ENCODE measurements around the gene RGL1.

The RGL1 gene

DNA sequence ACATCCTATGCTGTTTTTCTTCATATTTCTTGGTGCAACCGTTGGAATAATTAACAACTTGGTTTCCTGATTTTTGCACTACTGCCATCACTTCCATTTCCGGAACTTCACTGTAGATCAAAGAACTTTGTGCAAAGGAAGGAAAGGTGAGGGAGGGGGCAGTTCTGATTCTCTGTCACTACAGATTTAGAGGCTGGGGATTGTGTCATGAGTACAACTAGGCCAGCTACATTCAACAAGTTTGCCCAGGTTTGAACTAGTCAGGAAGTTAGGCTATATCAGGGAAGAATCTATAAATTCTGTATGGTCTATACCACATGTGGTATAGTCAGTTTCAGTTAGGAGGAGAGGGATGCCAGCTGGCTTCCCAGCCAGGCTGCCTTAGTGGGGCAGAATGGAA, 84.2 kb downstream of the RGL1 start:
- DNase-seq (ENCODE audit: low spot score): no peak

- DNase-seq (ENCODE audit: low spot score): no peak
Measured at GRCh38 chr1:183891158-183891856, 86.4 kb downstream of the RGL1 start.

GRCh38 chr1:183892351-183892793, 87.5 kb downstream of the RGL1 start:
- no peak for DNase-seq (ENCODE audit: low spot score)

- no peak for DNase-seq (ENCODE audit: low spot score)
Measured at GRCh38 chr1:183893561-183894289, 88.8 kb downstream of the RGL1 start.

- no peak for DNase-seq (ENCODE audit: low spot score)
Measured at GRCh38 chr1:183894290-183894565, 89.3 kb downstream of the RGL1 start.

GRCh38 chr1:183896466-183897048, 91.6 kb downstream of the RGL1 start:
- DNase-seq (ENCODE audit: low spot score): no peak

- DNase-seq (ENCODE audit: low spot score): no peak
Measured at GRCh38 chr1:183898001-183898396, 93.1 kb downstream of the RGL1 start.

GRCh38 chr1:183898610-183899009, 93.7 kb downstream of the RGL1 start:
- no peak for DNase-seq (ENCODE audit: low spot score)

GRCh38 chr1:183901748-183902330, 96.9 kb downstream of the RGL1 start:
- DNase-seq (ENCODE audit: low spot score): no peak

DNA sequence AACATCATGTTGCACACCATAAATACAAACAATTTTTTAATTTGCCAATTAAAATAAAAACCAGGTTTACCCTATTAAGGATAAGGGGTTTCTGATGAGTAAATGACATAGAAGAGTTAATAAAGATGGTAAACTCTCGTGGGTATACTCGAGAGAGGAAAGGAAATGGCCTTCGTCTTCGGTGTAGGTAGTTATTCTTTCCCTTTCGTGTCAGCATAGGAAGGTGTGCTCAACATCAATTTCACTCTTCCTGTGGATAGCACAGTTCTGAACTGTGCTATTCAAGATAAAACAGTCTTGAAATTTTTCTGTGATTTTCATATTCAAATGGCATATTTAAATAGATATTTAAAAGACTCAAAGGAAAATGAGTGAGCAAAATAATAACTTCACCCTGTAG, 98.2 kb downstream of the RGL1 start:
- DNase-seq (ENCODE audit: low spot score): no peak

- no peak for DNase-seq (ENCODE audit: low spot score)
Measured at GRCh38 chr1:183905508-183906113, 100.7 kb downstream of the RGL1 start.

- DNase-seq (ENCODE audit: low spot score): no peak
Measured at GRCh38 chr1:183907070-183907469, 102.2 kb downstream of the RGL1 start.

- DNase-seq (ENCODE audit: low spot score): no peak
Measured at GRCh38 chr1:183908079-183908478, 103.2 kb downstream of the RGL1 start.

DNA sequence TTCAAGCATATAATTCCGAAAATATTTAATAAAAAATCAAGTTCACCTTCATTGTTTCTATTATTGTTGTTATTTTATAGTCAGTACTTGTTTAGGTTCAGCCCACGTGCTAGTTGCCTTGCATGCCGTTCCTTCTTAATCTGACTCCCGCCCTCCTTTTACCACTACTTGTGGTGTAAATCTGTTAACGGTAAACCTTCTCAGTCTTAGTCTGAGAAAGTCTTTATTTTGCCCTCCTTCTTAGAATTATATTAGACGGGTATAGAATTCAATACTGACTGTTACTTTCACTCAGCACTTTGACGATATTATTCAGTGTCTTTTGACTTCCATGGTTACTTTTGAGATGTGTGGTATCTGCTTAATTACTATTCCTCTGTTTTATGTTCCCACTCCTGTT, 104.8 kb downstream of the RGL1 start:
- DNase-seq (ENCODE audit: low spot score): no peak

GRCh38 chr1:183910845-183911244, 105.9 kb downstream of the RGL1 start:
- DNase-seq (ENCODE audit: low spot score): no peak

- no peak for DNase-seq (ENCODE audit: low spot score)
Measured at GRCh38 chr1:183911285-183911684, 106.4 kb downstream of the RGL1 start.

DNA sequence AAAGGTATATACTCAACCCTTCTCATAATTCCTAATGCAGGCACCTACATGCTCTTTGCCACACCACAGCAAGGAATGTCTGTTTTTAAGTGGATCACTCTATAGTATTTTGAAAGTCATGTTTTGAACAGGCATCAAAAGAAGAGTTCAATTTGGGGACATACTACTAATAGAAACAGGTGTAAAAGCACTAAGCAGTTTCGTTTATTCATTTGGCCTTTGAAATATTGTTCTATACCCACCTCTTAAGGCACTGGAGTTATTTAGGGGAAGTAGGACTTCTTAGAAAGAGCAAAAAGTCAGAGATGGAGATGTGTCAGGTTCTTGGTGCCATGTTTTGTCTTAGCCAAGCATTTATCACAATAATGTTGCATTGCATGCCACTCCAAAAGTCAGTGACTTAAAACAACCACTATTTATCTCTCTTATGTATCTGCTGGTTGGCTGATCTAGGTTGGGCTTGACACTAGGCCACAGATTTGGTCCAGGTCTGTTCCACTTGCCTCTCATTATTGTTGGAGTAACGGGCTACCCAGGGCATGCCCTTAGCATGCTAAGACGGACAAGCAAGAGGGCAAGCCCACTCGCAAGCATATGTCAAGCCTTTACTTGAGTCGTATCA, 107.5 kb downstream of the RGL1 start:
- no peak for DNase-seq (ENCODE audit: low spot score)

DNA sequence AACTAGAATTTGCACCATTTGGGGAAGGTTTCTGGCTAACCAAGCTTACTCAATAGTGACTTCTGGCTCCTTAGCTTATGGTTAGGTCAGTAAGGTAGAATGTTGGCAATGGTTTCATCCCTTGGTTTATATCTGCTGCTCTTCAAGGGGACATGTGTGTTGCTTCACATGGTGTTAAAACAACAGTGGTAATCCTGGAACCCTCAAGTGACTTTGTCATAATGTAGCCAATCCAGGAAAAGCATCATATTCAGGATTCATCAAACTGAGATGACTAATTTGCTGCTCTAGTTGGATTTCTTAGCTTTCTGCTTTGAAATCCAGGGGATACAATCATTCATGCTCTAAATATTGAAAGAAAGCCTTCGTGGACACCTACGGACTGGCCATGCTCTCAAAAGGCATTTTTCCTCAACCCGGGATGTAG, 108.7 kb downstream of the RGL1 start:
- DNase-seq (ENCODE audit: low spot score): no peak

- DNase-seq (ENCODE audit: low spot score): no peak
Measured at GRCh38 chr1:183914276-183914675, 109.4 kb downstream of the RGL1 start.

- DNase-seq (ENCODE audit: low spot score): no peak
Measured at GRCh38 chr1:183914891-183915290, 110.0 kb downstream of the RGL1 start.

GRCh38 chr1:183915625-183916510, 110.9 kb downstream of the RGL1 start:
- DNase-seq (ENCODE audit: low spot score): peak; percentile 88
